ENCODE measurements around the gene LRRC1.

LRRC1 gene

GRCh38 chr6:53894091-53894490 lies 99.3 kb downstream of the LRRC1 start:
- no peaks in the 10 kb centered on the region for H3K36me3 ChIP-seq (ENCODE audit: control insufficient read depth in 1 of 2, insufficient read depth in 2 of 2, low read length in 2 of 2)
- H3K4me1 ChIP-seq (ENCODE audit: control insufficient read depth in 1 of 2, insufficient read depth in 2 of 2, low read length in 2 of 2) = peaks cover 0 to 21% of the 10 kb centered on the region in 2 donors
- H3K27ac ChIP-seq (ENCODE audit: low read length) = no peak overlapping the region
- H3K27me3 ChIP-seq (ENCODE audit: low read depth, low read length) = no peaks in the 10 kb centered on the region
- H3K4me3 ChIP-seq (ENCODE audit: low read depth in 1 of 2, low read length in 2 of 2) = no peak overlapping the region
- H3K9me3 ChIP-seq (ENCODE audit: control insufficient read depth in 1 of 2, low read length in 2 of 2) = no peaks in the 10 kb centered on the region

DNA sequence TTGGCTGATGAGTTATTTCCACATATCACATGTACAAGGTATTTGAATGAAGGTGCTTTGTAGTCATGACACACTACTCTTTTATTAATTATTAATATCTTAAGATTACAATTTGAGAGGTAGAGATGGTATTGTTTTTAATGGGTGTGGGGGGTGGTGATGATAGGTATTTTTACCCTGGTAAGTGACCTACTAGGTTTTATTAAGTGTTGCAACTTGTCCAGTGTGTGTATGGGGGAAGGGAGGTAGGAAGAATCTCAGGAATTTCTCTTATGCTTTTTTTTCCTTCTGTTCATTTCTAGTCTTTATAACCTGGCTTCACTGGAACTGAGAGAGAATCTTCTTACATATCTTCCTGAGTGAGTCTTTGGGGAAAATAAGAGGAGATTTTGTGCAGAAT lies 101.4 kb downstream of the LRRC1 start:
- no peak overlapping the region for H3K27ac ChIP-seq (ENCODE audit: low read length)
- H3K27me3 ChIP-seq (ENCODE audit: low read depth, low read length) = no peaks in the 10 kb centered on the region
- peaks cover 0 to 21% of the 10 kb centered on the region in 2 donors for H3K4me1 ChIP-seq (ENCODE audit: control insufficient read depth in 1 of 2, insufficient read depth in 2 of 2, low read length in 2 of 2)
- H3K9me3 ChIP-seq (ENCODE audit: control insufficient read depth in 1 of 2, low read length in 2 of 2) = no peaks in the 10 kb centered on the region
- no peaks in the 10 kb centered on the region for H3K36me3 ChIP-seq (ENCODE audit: control insufficient read depth in 1 of 2, insufficient read depth in 2 of 2, low read length in 2 of 2)
- H3K4me3 ChIP-seq (ENCODE audit: low read depth in 1 of 2, low read length in 2 of 2) = no peak overlapping the region

DNA sequence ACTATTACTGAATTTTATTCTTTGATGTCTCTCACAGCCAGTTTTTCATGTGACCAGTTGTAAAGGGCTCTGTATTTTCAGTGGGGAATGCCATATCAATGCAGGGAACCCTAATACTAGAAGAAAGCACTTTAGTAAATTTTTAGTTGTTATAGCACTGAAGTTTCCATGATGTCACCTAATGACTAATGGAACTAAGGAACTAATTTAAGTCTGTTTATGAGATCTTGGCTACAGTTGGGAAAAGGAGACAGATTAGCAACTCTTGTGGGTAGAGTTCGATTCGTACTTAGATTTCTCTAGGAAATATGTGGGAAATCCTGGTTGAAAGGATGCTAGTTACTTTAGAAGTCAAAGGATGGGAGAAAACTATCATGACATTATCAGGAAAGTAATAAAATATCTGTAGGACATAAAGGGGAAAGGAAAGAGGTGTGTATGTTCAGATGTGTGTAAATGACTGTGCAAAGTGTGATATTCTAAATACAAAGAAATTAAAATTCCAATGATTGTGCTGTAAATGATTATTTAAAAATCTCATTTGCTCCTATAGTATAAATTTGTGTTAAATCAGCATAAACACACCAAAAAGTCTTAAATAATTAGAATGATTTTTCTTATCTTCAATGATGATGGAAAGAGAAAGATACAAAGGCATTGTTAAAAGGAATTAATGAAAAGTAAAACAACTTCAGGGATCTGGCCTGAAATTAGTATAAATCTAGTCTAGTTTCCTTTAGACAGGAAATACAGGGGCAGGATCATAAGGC lies 103.4 kb downstream of the LRRC1 start:
- H3K4me1 ChIP-seq (ENCODE audit: control insufficient read depth in 1 of 2, insufficient read depth in 2 of 2, low read length in 2 of 2) = peaks cover 0 to 21% of the 10 kb centered on the region in 2 donors
- H3K27me3 ChIP-seq (ENCODE audit: low read depth, low read length) = no peaks in the 10 kb centered on the region
- no peak overlapping the region for H3K27ac ChIP-seq (ENCODE audit: low read length)
- H3K9me3 ChIP-seq (ENCODE audit: control insufficient read depth in 1 of 2, low read length in 2 of 2) = no peaks in the 10 kb centered on the region
- peaks cover 0 to 3% of the 10 kb centered on the region in 2 donors for H3K36me3 ChIP-seq (ENCODE audit: control insufficient read depth in 1 of 2, insufficient read depth in 2 of 2, low read length in 2 of 2)
- H3K4me3 ChIP-seq (ENCODE audit: low read depth in 1 of 2, low read length in 2 of 2) = no peak overlapping the region

DNA sequence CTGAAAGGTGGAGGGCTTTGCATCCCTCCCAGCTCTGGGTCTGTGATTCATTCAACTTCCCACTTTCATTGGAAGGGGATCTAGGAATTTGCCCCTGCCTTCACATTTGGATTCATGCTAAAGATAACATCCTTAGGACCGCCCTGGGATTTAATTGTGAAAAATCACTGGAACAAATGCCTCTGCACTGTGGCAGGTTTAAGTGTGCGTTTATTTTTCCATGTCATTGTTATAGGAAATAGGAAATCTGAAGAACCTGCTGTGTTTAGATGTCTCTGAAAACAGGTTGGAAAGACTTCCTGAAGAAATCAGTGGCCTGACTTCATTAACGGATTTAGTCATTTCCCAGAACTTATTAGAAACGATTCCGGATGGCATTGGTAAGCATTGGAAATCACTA lies 104.7 kb downstream of the LRRC1 start:
- peaks cover 0 to 14% of the 10 kb centered on the region in 2 donors for H3K4me1 ChIP-seq (ENCODE audit: control insufficient read depth in 1 of 2, insufficient read depth in 2 of 2, low read length in 2 of 2)
- H3K27ac ChIP-seq (ENCODE audit: low read length) = no peak overlapping the region
- H3K36me3 ChIP-seq (ENCODE audit: control insufficient read depth in 1 of 2, insufficient read depth in 2 of 2, low read length in 2 of 2) = peaks cover under 1 to 9% of the 10 kb centered on the region in 2 donors
- no peaks in the 10 kb centered on the region for H3K9me3 ChIP-seq (ENCODE audit: control insufficient read depth in 1 of 2, low read length in 2 of 2)
- H3K4me3 ChIP-seq (ENCODE audit: low read depth in 1 of 2, low read length in 2 of 2) = no peak overlapping the region
- no peaks in the 10 kb centered on the region for H3K27me3 ChIP-seq (ENCODE audit: low read depth, low read length)

DNA sequence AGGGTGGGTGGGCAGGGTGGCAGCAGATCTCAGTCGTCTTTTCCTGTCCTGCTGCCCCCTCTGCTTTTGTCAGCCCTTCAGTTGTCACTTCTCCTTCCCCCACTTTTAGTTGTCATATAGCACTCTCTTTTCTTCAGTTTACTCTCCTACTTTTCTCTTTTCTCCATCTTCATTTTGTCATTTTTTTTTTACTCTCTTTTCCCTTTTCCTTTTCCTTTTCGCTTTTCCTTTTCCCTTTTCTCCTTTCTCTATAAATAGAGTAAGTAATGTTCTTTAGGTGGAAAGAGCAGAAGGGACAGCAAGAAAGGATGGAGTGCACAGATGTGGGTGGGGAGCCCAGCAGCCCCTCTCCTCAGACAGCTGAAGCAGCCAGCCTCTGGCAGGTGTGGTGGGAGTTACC lies 108.6 kb downstream of the LRRC1 start:
- Histone ChIP-seq H3K27ac (ENCODE audit: low read length) (no peak overlapping the region), H3K4me3 (ENCODE audit: low read depth in 1 of 2, low read length in 2 of 2) (no peak overlapping the region), H3K27me3 (ENCODE audit: low read depth, low read length) (no peaks in the 10 kb centered on the region), H3K9me3 (ENCODE audit: control insufficient read depth in 1 of 2, low read length in 2 of 2) (no peaks in the 10 kb centered on the region), H3K36me3 (ENCODE audit: control insufficient read depth in 1 of 2, insufficient read depth in 2 of 2, low read length in 2 of 2) (peaks cover 7 to 15% of the 10 kb centered on the region in 2 donors), H3K4me1 (ENCODE audit: control insufficient read depth in 1 of 2, insufficient read depth in 2 of 2, low read length in 2 of 2) (no peaks in the 10 kb centered on the region)

DNA sequence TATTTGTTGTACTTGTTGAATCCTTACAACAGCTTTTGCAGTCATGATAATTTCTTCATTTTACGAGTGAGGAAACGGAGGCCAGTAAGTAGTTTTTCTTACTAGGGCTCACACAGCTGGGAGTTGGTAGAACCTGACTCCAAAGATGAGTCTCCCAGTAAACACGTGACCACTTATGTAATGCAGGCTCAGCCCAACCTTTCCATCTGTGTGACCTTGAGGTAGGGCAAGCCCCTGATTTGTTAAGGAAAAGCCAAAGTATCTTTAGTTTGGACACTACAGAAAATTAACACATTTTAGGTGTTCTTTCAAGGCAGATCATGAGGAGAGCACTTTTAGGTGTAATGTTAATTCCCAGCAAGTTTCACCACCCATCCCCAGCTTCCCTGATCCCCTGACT lies 111.3 kb downstream of the LRRC1 start:
- Histone ChIP-seq H3K27ac (ENCODE audit: low read length) (no peak overlapping the region), H3K36me3 (ENCODE audit: control insufficient read depth in 1 of 2, insufficient read depth in 2 of 2, low read length in 2 of 2) (peaks cover 7 to 15% of the 10 kb centered on the region in 2 donors), H3K4me1 (ENCODE audit: control insufficient read depth in 1 of 2, insufficient read depth in 2 of 2, low read length in 2 of 2) (no peaks in the 10 kb centered on the region), H3K27me3 (ENCODE audit: low read depth, low read length) (no peaks in the 10 kb centered on the region), H3K9me3 (ENCODE audit: control insufficient read depth in 1 of 2, low read length in 2 of 2) (no peaks in the 10 kb centered on the region), H3K4me3 (ENCODE audit: low read depth in 1 of 2, low read length in 2 of 2) (no peak overlapping the region)

DNA sequence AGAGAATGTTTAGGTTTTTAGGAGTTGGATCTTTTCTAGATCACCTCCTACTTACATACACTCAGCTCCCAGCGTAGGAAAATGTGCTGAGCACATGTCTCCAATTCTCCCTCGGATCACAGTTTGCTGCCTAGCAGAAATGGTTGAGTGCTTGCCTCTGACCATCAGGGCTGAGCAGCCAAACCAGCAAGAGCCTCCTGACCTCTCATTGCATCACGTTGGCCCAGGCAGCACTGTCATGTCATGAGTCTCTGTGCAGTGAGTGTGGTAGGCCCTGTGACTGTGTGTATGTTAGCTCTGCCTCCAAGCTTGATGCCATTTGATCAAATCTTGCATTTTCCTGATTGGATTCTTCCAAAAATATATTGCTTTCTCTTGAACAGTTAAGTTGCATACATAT lies 112.0 kb downstream of the LRRC1 start:
- Histone ChIP-seq H3K4me3 (ENCODE audit: low read depth in 1 of 2, low read length in 2 of 2) (no peak overlapping the region), H3K27ac (ENCODE audit: low read length) (no peak overlapping the region), H3K36me3 (ENCODE audit: control insufficient read depth in 1 of 2, insufficient read depth in 2 of 2, low read length in 2 of 2) (peaks cover 7 to 20% of the 10 kb centered on the region in 2 donors), H3K9me3 (ENCODE audit: control insufficient read depth in 1 of 2, low read length in 2 of 2) (no peaks in the 10 kb centered on the region), H3K4me1 (ENCODE audit: control insufficient read depth in 1 of 2, insufficient read depth in 2 of 2, low read length in 2 of 2) (no peaks in the 10 kb centered on the region), H3K27me3 (ENCODE audit: low read depth, low read length) (no peaks in the 10 kb centered on the region)

DNA sequence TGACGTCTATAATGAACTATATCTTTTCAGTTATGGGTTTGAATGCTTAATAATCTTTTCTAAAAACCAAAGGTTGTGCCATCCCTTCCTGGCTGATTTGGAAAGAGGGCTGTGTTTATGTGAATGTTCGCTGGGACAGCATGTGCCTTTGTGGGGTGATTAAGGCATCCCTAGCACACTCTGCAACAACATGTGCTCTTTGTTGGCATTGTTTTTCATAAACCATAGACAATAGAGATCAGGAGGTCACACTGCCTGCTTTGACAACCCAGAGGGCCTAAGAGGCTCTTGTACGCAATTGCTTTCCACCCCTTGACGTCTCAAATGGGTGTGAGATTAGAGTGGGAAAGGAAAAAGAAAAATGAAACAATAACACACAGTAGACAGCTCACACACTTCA lies 116.0 kb downstream of the LRRC1 start:
- H3K4me3 ChIP-seq (ENCODE audit: low read depth in 1 of 2, low read length in 2 of 2) = no peak overlapping the region
- peaks cover 10 to 11% of the 10 kb centered on the region in 2 donors for H3K36me3 ChIP-seq (ENCODE audit: control insufficient read depth in 1 of 2, insufficient read depth in 2 of 2, low read length in 2 of 2)
- H3K4me1 ChIP-seq (ENCODE audit: control insufficient read depth in 1 of 2, insufficient read depth in 2 of 2, low read length in 2 of 2) = no peaks in the 10 kb centered on the region
- no peak overlapping the region for H3K27ac ChIP-seq (ENCODE audit: low read length)
- H3K9me3 ChIP-seq (ENCODE audit: control insufficient read depth in 1 of 2, low read length in 2 of 2) = no peaks in the 10 kb centered on the region
- H3K27me3 ChIP-seq (ENCODE audit: low read depth, low read length) = no peaks in the 10 kb centered on the region

DNA sequence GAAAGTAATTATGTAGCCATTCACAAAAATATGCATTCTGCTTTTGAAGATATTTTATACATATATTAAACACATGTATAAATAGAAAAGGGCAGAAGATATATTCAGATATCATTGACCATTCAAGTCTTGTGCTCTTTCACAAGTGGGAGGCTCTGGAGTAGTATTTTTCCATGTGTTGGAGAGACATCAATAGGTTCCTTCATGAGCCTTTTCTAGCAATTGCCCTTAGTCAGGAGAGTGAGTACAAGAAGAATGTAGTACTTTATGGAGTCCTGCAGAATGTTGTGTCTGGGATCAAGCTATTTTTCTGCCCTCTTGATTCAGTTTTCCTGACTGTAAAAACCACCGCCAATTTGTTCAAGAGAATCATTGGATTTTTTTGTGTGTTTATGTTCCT lies 117.9 kb downstream of the LRRC1 start:
- Histone ChIP-seq H3K4me3 (ENCODE audit: low read depth in 1 of 2, low read length in 2 of 2) (no peak overlapping the region), H3K4me1 (ENCODE audit: control insufficient read depth in 1 of 2, insufficient read depth in 2 of 2, low read length in 2 of 2) (no peaks in the 10 kb centered on the region), H3K36me3 (ENCODE audit: control insufficient read depth in 1 of 2, insufficient read depth in 2 of 2, low read length in 2 of 2) (peaks cover 9 to 11% of the 10 kb centered on the region in 2 donors), H3K27me3 (ENCODE audit: low read depth, low read length) (no peaks in the 10 kb centered on the region), H3K27ac (ENCODE audit: low read length) (no peak overlapping the region), H3K9me3 (ENCODE audit: control insufficient read depth in 1 of 2, low read length in 2 of 2) (no peaks in the 10 kb centered on the region)

DNA sequence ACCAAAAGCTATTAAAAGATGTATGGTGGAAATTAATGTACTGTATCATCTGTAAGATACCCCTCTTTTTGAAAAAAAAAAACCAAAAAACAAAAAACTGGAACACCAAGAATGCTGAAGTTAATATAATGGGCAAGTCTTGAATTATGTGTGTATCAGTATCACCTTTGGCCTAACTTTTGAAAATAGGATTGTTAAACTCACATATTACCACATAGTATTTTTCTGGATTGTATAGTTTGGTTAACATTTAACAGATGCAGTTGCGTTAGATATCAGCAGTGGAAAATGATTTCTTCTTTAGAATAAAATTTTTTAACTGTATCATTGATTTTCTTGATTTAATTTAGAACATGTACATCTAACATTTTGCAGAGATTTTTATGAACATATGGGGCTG lies 118.5 kb downstream of the LRRC1 start:
- Histone ChIP-seq H3K9me3 (ENCODE audit: control insufficient read depth in 1 of 2, low read length in 2 of 2) (no peaks in the 10 kb centered on the region), H3K27ac (ENCODE audit: low read length) (no peak overlapping the region), H3K4me1 (ENCODE audit: control insufficient read depth in 1 of 2, insufficient read depth in 2 of 2, low read length in 2 of 2) (no peaks in the 10 kb centered on the region), H3K27me3 (ENCODE audit: low read depth, low read length) (no peaks in the 10 kb centered on the region), H3K4me3 (ENCODE audit: low read depth in 1 of 2, low read length in 2 of 2) (no peak overlapping the region), H3K36me3 (ENCODE audit: control insufficient read depth in 1 of 2, insufficient read depth in 2 of 2, low read length in 2 of 2) (peaks cover 9 to 11% of the 10 kb centered on the region in 2 donors)

GRCh38 chr6:53915026-53915691 lies 120.4 kb downstream of the LRRC1 start:
- H3K27ac ChIP-seq (ENCODE audit: low read length) = no peak overlapping the region
- no peak overlapping the region for H3K4me3 ChIP-seq (ENCODE audit: low read depth in 1 of 2, low read length in 2 of 2)
- no peaks in the 10 kb centered on the region for H3K4me1 ChIP-seq (ENCODE audit: control insufficient read depth in 1 of 2, insufficient read depth in 2 of 2, low read length in 2 of 2)
- H3K9me3 ChIP-seq (ENCODE audit: control insufficient read depth in 1 of 2, low read length in 2 of 2) = no peaks in the 10 kb centered on the region
- peaks cover 9 to 11% of the 10 kb centered on the region in 2 donors for H3K36me3 ChIP-seq (ENCODE audit: control insufficient read depth in 1 of 2, insufficient read depth in 2 of 2, low read length in 2 of 2)
- no peaks in the 10 kb centered on the region for H3K27me3 ChIP-seq (ENCODE audit: low read depth, low read length)

Data from muscle layer of duodenum (tissue), 2 donors.